K562 (cell line): ENCODE data around the gene AQP2. TPM values are rescaled to one million over a fixed set of nuclear protein-coding genes. Genes with fewer than 3 reads are reported as not detected.

ENCODE experiments used
- ATAC-seq: fragments of 200-7000 bp; cut with Tn5 transposase; 3 replicates; pipeline ENCODE4 v1.9.1; 2020; ENCODE audit warnings: moderate library complexity
- BruUV-seq: library from RNA; stranded (reverse); fragments of 400-500 nt; replicated peaks from 2 replicates; lab custom pipeline; 2021; lab: Mats Ljungman, UMichigan
- CTCF ChIA-PET: fragments of 300-600 bp; formaldehyde crosslinking; extraction: SDS; loops from one replicate; lab custom pipeline; 2021; ENCODE audit warnings: low intra/inter-chr PET ratio; lab: Yijun Ruan, JAX
- POLR2A ChIA-PET: fragments of 300-600, 350-650 bp; sonication (Branson Sonifier 250); formaldehyde crosslinking; extraction: SDS; loops from one replicate; lab custom pipeline; 2021; ENCODE audit warnings: antibody characterized with exemption, inconsistent platforms; lab: Yijun Ruan, JAX
- DNase-seq, 4 experiments: peaks; one replicate each; pipeline versions ENCODE4 v3.0.0 to v3.0.0-alpha.2; 2011 to 2018; ENCODE audit warnings: low spot score in 3 of 4, mixed read lengths in 3 of 4; ENCODE audit errors: extremely low read depth in 1 of 4
- FAIRE-seq: peaks from 2 replicates; lab custom pipeline; 2011; peaks lifted over from hg19 to GRCh38; lab: Jason Lieb, UNC
- H2AFZ ChIP-seq: 2 replicates; pipeline ENCODE4 v1.6.0; 2011; ENCODE audit warnings: low read depth, low read length, control low read depth, inconsistent platforms
- H3K27ac ChIP-seq: fragments of 200-600 bp; 3 replicates; pipeline ENCODE4 v1.8.0; 2011; ENCODE audit warnings: low read depth, mild to moderate bottlenecking, control low read depth, inconsistent platforms, low read length, moderate library complexity, mixed read lengths; ENCODE audit errors: extremely low read depth
- H3K27me3 ChIP-seq, 2 experiments: fragments of 300-600 bp in 1 of 2; 2 replicates in 1 of 2; 3 replicates in 1 of 2; pipeline versions ENCODE4 v1.6.0 to v1.8.0; 2011; ENCODE audit warnings: inconsistent platforms in 2 of 2, low read length in 2 of 2, mild to moderate bottlenecking in 1 of 2, mixed read lengths in 1 of 2, moderate library complexity in 1 of 2; ENCODE audit not compliant: control insufficient read depth in 2 of 2, insufficient read depth in 2 of 2
- H3K36me3 ChIP-seq: fragments of 300-600 bp; 3 replicates; pipeline ENCODE4 v1.8.0; 2011; ENCODE audit warnings: mild to moderate bottlenecking, low read length, inconsistent platforms; ENCODE audit not compliant: control insufficient read depth, insufficient read depth
- H3K4me1 ChIP-seq, 2 experiments: fragments of 200-600 bp in 1 of 2; replicated peaks in 1 of 2; 2 replicates in 1 of 2; 3 replicates in 1 of 2; pipeline versions ENCODE4 v1.5.1 to v1.8.0; 2011; ENCODE audit warnings: inconsistent platforms in 2 of 2, low read length in 2 of 2, mild to moderate bottlenecking in 1 of 2, mixed read lengths in 1 of 2, moderate library complexity in 1 of 2; ENCODE audit not compliant: control insufficient read depth in 2 of 2, insufficient read depth in 2 of 2
- H3K4me2 ChIP-seq: 2 replicates; pipeline ENCODE4 v1.6.1; 2011; ENCODE audit warnings: low read length, control low read depth, inconsistent platforms, mixed read lengths; ENCODE audit not compliant: insufficient read depth
- H3K4me3 ChIP-seq: fragments of 200-600 bp; sonication (generic), shearing (Covaris generic); 2 replicates; pipeline ENCODE4 v1.5.1; 2016; ENCODE audit warnings: control low read depth, inconsistent platforms
- H3K79me2 ChIP-seq: fragments of 200-600 bp; 3 replicates; pipeline ENCODE4 v1.8.0; 2011; ENCODE audit warnings: low read length, inconsistent platforms; ENCODE audit not compliant: control insufficient read depth, insufficient read depth
- H3K9ac ChIP-seq, 2 experiments: 2 replicates each; pipeline versions ENCODE4 v1.6.0 to v1.6.1; 2011; ENCODE audit warnings: low read depth in 2 of 2, low read length in 2 of 2, control low read depth in 1 of 2, inconsistent platforms in 1 of 2, mild to moderate bottlenecking in 1 of 2, mixed read lengths in 1 of 2; ENCODE audit not compliant: insufficient read depth in 1 of 2
- H3K9me1 ChIP-seq: one replicate; pipeline ENCODE4 v1.6.0; 2011; ENCODE audit warnings: inconsistent platforms, mild to moderate bottlenecking, low read length, moderate library complexity; ENCODE audit not compliant: control insufficient read depth, insufficient read depth
- H3K9me3 ChIP-seq: replicated peaks from 2 replicates; pipeline ENCODE4 v1.5.1; 2011; ENCODE audit warnings: low read depth, low read length, inconsistent platforms; ENCODE audit not compliant: control insufficient read depth, insufficient read depth
- H4K20me1 ChIP-seq: replicated peaks from 2 replicates; pipeline ENCODE4 v1.6.1; 2011; ENCODE audit warnings: low read length, inconsistent platforms, mixed read lengths; ENCODE audit not compliant: control insufficient read depth, insufficient read depth
- E2F3 ChIP-seq: fragments of 250-450 bp; sonication (Bioruptor Pico); IDR thresholded peaks from 2 replicates; pipeline ENCODE4 v1.4.0; 2020; ENCODE audit warnings: mild to moderate bottlenecking
- FOSL1 ChIP-seq: fragments of 200-800 bp; sonication (Bioruptor generic); conservative IDR thresholded peaks from 2 replicates; pipeline ENCODE4 v1.6.1; 2016; ENCODE audit warnings: missing genetic modification characterization, missing compliant biosample characterization
- RBM14 ChIP-seq: fragments of 200-400 bp; formaldehyde crosslinking; IDR thresholded peaks from 2 replicates; pipeline ENCODE4 v1.6.1; 2018; ENCODE audit warnings: low read depth, mild to moderate bottlenecking, low read length, moderate library complexity, borderline replicate concordance; ENCODE audit not compliant: insufficient read depth
- ZNF121 ChIP-seq: sonication (generic); formaldehyde crosslinking; conservative IDR thresholded peaks from 2 replicates; pipeline ENCODE4 v1.8.0; 2022; ENCODE audit warnings: missing genetic modification reagents
- WGBS: fragments of 100-300 bp; shearing (Covaris generic); methylation state at CpG from one replicate; pipeline ENCODE4 v1.1.6; 2016; ENCODE audit warnings: low coverage, mixed read lengths; ENCODE audit not compliant: insufficient coverage; ENCODE audit errors: missing lambda C conversion rate; 5-methylcytosine and 5-hydroxymethylcytosine counted together
- in situ Hi-C: fragments of 300-500 bp; cut with MboI; formaldehyde crosslinking; loops from 4 replicates; pipeline ENCODE4 v1.15.0; 2018; ENCODE audit warnings: inconsistent platforms, mixed read lengths
- intact Hi-C: fragments of 100-400 bp; cut with micrococcal nuclease; formaldehyde crosslinking; loops from 2 replicates; pipeline ENCODE4 v1.14.2; 2022
- polyA plus RNA-seq, 8 experiments: library from polyadenylated mRNA; depleted of rRNA in 4 of 8; stranded (reverse) in 5 of 8; unstranded in 3 of 8; fragments of >200 nt; fragmentation: Nextera tagmentation in 2 of 8; fragmentation: Illumina TruSeq in 1 of 8; extraction: Ambion mirVana in 2 of 8; extraction: Trizol in 1 of 8; gene quantifications; 2 replicates each; pipeline versions ENCODE4 v1.2.1 to v1.2.3, GENCODE V29; 2011 to 2014; ENCODE audit warnings: inconsistent platforms in 1 of 8, missing spikeins in 1 of 8
- total RNA-seq, 7 experiments: library from RNA; depleted of rRNA in 6 of 7; stranded (reverse); fragments of >200 nt in 6 of 7; fragmentation: Illumina TruSeq in 2 of 7; extraction: Trizol in 2 of 7; gene quantifications; 2 replicates each; pipeline versions ENCODE4 v1.2.1 to v1.2.3, GENCODE V29; 2011 to 2021; ENCODE audit warnings: low replicate concordance in 1 of 7

AQP2 gene
- total and polyA plus RNA-seq, 9 of the 15 experiments (the other 6 are each of a cell fraction or from before 2014, with no cell fraction given): not detected

DNA sequence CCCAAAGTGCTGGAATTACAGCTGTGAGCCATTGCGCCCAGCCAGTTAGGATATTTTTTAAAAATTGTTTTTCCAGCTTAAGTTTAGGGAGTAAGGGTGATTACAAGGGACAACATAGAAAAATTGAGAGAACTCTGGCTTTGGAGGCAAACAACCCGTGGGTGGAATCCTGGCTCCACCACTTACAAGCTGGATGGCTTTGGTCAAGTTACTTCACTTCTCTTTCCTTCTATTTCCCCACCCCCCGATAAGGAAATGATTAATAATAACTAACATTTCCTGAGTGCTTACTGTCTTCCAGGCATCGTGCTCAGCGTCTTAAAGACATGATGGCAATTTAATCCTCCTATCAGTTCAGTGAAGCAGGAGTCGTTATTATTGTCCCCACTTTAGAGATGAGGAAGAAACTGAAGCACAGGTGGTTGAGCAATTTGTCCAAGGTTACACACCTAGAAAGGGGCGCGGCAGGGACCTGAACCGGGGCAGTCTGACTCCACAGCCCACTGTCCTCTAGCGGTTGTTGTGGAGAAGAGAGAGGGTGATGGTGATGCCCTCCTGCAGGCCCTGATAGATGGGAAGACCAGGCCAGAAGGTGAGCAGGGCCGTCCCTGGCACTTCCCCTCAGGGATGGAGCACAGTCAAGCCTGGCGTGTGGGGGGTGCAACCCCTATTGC, 30.2 kb upstream of the AQP2 start:
- no peak for FAIRE-seq
- CTCF ChIA-PET: interaction anchor here (0.6 to 0.7 kb wide), 2 partner anchors 11 to 86 kb away, joined by 3 to 5 read pairs; no protein-coding TSS in a partner anchor
- WGBS: 15% methylated on average over 12 of the region's 12 CpGs
- Histone ChIP-seq H3K27ac (no peak overlapping the region), H2AFZ (no peak overlapping the region), H3K79me2 (no peaks in the 10 kb centered on the region), H3K36me3 (no peaks in the 10 kb centered on the region), H4K20me1 (no peaks in the 10 kb centered on the region), H3K9ac (no peak overlapping the region), H3K4me3 (no peak overlapping the region), H3K9me1 (no peaks in the 10 kb centered on the region), H3K4me2 (no peak overlapping the region), H3K4me1 (no peaks in the 10 kb centered on the region), H3K9me3 (no peaks in the 10 kb centered on the region), H3K27me3 (peaks cover 5 to 42% of the 10 kb centered on the region in 2 experiments)
- POLR2A ChIA-PET: interaction anchor here (1.4 kb wide), 1 partner anchor 9 kb away, joined by 3 read pairs; no protein-coding TSS in a partner anchor
- ATAC-seq: peak; percentile 53; the same call in 2 of the 3 replicates
- in situ Hi-C loops (no loop called here), intact Hi-C loops (no loop called here)
- BruUV-seq: no TSS peak
- no peak for TF ChIP-seq FOSL1 (tag)
- DNase-seq: no peak

DNA sequence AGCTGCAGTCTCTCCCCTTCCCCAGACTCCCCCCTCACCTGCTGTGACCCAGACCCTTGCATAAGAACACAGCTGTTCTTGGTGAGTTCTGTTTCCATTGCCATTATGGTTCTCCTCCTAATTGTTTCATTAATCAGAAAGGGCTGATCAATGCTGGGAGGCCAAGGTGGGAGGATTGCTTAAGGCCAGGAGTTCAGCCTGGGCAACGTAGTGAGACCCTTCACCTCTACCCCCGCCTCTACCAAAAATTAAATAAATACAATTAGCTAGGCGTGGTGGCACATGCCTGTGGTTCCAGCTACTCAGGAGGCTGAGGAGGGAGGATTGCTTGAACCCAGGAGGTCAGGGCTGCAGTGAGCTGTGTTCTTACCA, 29.6 kb upstream of the AQP2 start:
- WGBS: 4% methylated on average over 3 of the region's 3 CpGs

More for the DNA sequence above, 29.6 kb upstream of the AQP2 start:
- Histone ChIP-seq H3K27ac (no peak overlapping the region), H4K20me1 (no peaks in the 10 kb centered on the region), H3K9ac (no peak overlapping the region), H3K27me3 (peaks cover 5 to 44% of the 10 kb centered on the region in 2 experiments), H2AFZ (no peak overlapping the region), H3K79me2 (no peaks in the 10 kb centered on the region), H3K9me1 (no peaks in the 10 kb centered on the region), H3K4me3 (no peak overlapping the region), H3K36me3 (no peaks in the 10 kb centered on the region), H3K4me1 (no peaks in the 10 kb centered on the region), H3K4me2 (no peak overlapping the region), H3K9me3 (no peaks in the 10 kb centered on the region)
- no TSS peak for BruUV-seq
- DNase-seq (no peak), ATAC-seq (no peak), FAIRE-seq (no peak)
- POLR2A ChIA-PET: interaction anchor here (1.4 kb wide), 1 partner anchor 8 kb away, joined by 3 read pairs; no protein-coding TSS in a partner anchor
- TF ChIP-seq ZNF121 (peak; percentile 19; the same call in 1 of the 2 replicates), RBM14 (no peak), E2F3 (CRISPR knock-in tag) (no peak)
- in situ Hi-C loops: no loop called here
- CTCF ChIA-PET: interaction anchor here (0.6 kb wide), 1 partner anchor 12 kb away, joined by 5 read pairs; no protein-coding TSS in a partner anchor
- intact Hi-C loops: no loop called here
